Esophagus squamous epithelium (tissue), 4 donors: Measurements from ENCODE around the gene CDCA7.

Experiments
- CTCF ChIP-seq, 6 experiments: fragments of 450-650 bp in 4 of 6; fragments of 200-600 bp in 2 of 6; sonication (generic) in 2 of 6; IDR thresholded peaks; one replicate each; pipeline ENCODE4 v1.5.1; 2016 to 2019; ENCODE audit warnings: antibody characterized with exemption in 6 of 6, mild to moderate bottlenecking in 4 of 6, moderate library complexity in 4 of 6
- POLR2A ChIP-seq, 4 donors: fragments of 450-650 bp; IDR thresholded peaks; one replicate each; pipeline ENCODE4 v1.6.1; 2017; ENCODE audit warnings: antibody characterized with exemption in 4 of 4, mild to moderate bottlenecking in 4 of 4, moderate library complexity in 3 of 4

GRCh38 chr2:173393186-173393585, 38.5 kb downstream of the CDCA7 start:
- TF ChIP-seq CTCF (IDR thresholded peaks at IDR 0.05) (no peak), POLR2A (IDR thresholded peaks at IDR 0.05) (no peak)
